ENCODE results near the gene DNAAF9.

DNAAF9 gene

GRCh38 chr20:3447321-3447720, 39.9 kb upstream of the DNAAF9 start:
- CTCF ChIA-PET = no interaction called here
- POLR2A ChIA-PET = no interaction called here
- no peak for DNase-seq (ENCODE audit: low read depth, low spot score)
- no peak overlapping the region for H3K4me3 ChIP-seq (ENCODE audit: low read depth, low read length)
- no peak for TF ChIP-seq CTCF (IDR thresholded peaks at IDR 0.05; ENCODE audit: insufficient read depth, low read length, missing control alignments)

GRCh38 chr20:3446779-3447178, 39.3 kb upstream of the DNAAF9 start:
- TF ChIP-seq CTCF (IDR thresholded peaks at IDR 0.05; ENCODE audit: insufficient read depth, low read length, missing control alignments) = no peak
- no peak overlapping the region for H3K4me3 ChIP-seq (ENCODE audit: low read depth, low read length)
- CTCF ChIA-PET = no interaction called here
- POLR2A ChIA-PET = no interaction called here
- DNase-seq (ENCODE audit: low read depth, low spot score) = no peak

- no peak overlapping the region for H3K4me3 ChIP-seq (ENCODE audit: low read depth, low read length)
- ChIA-PET POLR2A (no interaction called here), CTCF (no interaction called here)
- no peak for TF ChIP-seq CTCF (IDR thresholded peaks at IDR 0.05; ENCODE audit: insufficient read depth, low read length, missing control alignments)
- DNase-seq (ENCODE audit: low read depth, low spot score) = no peak
Observed at GRCh38 chr20:3436864-3437574, 29.6 kb upstream of the DNAAF9 start.

DNA sequence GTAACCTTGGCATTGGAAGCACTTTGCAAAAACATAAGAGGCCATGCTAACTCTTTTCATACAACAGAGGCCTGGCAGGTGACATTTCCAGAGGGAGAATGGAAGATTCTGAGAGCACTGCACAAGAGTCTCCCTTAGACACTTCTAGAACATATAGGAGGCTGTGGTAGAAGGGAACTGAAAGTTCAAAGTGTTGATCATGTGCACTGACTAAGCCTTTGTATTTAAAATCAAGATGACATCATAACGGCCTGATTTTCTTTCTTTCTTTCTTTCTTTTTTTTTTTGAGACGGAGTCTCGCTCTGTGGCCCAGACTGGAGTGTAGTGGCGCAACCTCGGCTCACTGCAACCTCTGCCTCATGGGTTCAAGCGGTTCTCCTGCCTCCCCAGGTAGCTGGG, 26.8 kb upstream of the DNAAF9 start:
- CTCF ChIA-PET = no interaction called here
- no peak for TF ChIP-seq CTCF (IDR thresholded peaks at IDR 0.05; ENCODE audit: insufficient read depth, low read length, missing control alignments)
- no peak for DNase-seq (ENCODE audit: low read depth, low spot score)
- H3K4me3 ChIP-seq (ENCODE audit: low read depth, low read length) = no peak overlapping the region
- POLR2A ChIA-PET = no interaction called here

DNA sequence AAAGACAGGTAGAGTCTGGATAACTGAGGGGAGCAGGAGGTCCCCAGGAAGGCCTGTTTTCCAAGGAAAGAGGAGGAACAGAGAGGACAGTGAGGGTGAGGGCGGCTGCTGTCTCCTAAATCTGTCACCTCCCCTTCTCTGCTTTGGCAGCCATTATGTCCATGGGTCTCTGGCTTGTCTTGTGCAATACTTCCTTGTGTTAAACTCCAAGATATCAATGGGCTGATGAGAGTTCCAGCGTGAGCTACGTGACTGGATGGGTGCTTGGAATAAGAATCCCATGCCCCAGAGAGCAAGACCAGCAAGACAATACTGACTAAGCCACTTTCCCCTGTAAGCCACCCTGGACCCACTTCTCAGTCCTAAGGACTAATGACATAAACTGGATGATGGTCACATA, 26.3 kb upstream of the DNAAF9 start:
- TF ChIP-seq CTCF (IDR thresholded peaks at IDR 0.05; ENCODE audit: insufficient read depth, low read length, missing control alignments) = no peak
- CTCF ChIA-PET = no interaction called here
- DNase-seq (ENCODE audit: low read depth, low spot score) = no peak
- POLR2A ChIA-PET = no interaction called here
- no peak overlapping the region for H3K4me3 ChIP-seq (ENCODE audit: low read depth, low read length)

DNA sequence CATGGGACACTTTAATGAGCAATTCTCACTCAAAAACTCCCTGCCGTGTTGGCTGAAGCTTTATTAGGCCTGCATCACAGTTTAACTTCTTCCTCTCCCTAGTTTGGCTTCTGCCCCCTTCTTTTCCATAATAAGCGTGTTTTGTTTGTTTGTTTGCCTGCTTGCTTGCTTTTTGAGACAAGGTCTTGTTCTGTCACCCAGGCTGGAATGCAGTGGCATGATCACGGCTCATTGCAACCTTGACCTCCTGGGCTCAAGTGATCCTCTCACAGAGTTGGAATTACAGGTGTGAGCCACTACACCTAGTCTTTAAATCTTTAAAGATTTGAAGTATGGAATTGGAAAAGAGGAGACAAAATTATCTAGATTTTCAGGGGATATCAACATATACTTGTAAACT, 25.4 kb upstream of the DNAAF9 start:
- no peak for TF ChIP-seq CTCF (IDR thresholded peaks at IDR 0.05; ENCODE audit: insufficient read depth, low read length, missing control alignments)
- CTCF ChIA-PET = no interaction called here
- DNase-seq (ENCODE audit: low read depth, low spot score) = no peak
- no peak overlapping the region for H3K4me3 ChIP-seq (ENCODE audit: low read depth, low read length)
- POLR2A ChIA-PET = no interaction called here

All from AG04449 (cell line).